ENCODE data around the gene SPA17.

SPA17 gene

GRCh38 chr11:124727474-124727873, 53.8 kb downstream of the SPA17 start:
- no peak for TF ChIP-seq EZH2phosphoT487 (IDR thresholded peaks at IDR 0.05; ENCODE audit: borderline replicate concordance)
- no peak for TF ChIP-seq CTCF (conservative IDR thresholded peaks at IDR 0.05; ENCODE audit: low read length)
- no peaks in the 10 kb centered on the region for H3K27me3 ChIP-seq (ENCODE audit: insufficient read depth, low read length, poor library complexity, severe bottlenecking)
- H3K4me3 ChIP-seq (ENCODE audit: low read length, poor library complexity, severe bottlenecking): no peak overlapping the region
- H3K9ac ChIP-seq (ENCODE audit: low read depth, low read length, poor library complexity, severe bottlenecking): no peak overlapping the region
- H3K4me1 ChIP-seq (ENCODE audit: insufficient read depth, low read length, poor library complexity, severe bottlenecking): peaks cover 48% of the 10 kb centered on the region
- no peaks in the 10 kb centered on the region for H3F3A ChIP-seq (ENCODE audit: low read depth)
- no peaks in the 10 kb centered on the region for H4K20me1 ChIP-seq (ENCODE audit: insufficient read depth, low read length, poor library complexity, severe bottlenecking)
- H3K4me2 ChIP-seq (ENCODE audit: low read depth, low read length, poor library complexity, severe bottlenecking): no peak overlapping the region
- H3K36me3 ChIP-seq (ENCODE audit: insufficient read depth, low read length): no peaks in the 10 kb centered on the region
- no peaks in the 10 kb centered on the region for H3K9me2 ChIP-seq (replicated peaks; ENCODE audit: low read depth, low read length)
- H2AFZ ChIP-seq (ENCODE audit: low read length): no peak overlapping the region
- H3K79me2 ChIP-seq (ENCODE audit: insufficient read depth, low read length): no peaks in the 10 kb centered on the region
- no peaks in the 10 kb centered on the region for H3K9me3 ChIP-seq (ENCODE audit: insufficient read depth, low read depth, low read length)

GRCh38 chr11:124728134-124728533, 54.4 kb downstream of the SPA17 start:
- H3F3A ChIP-seq (ENCODE audit: low read depth): no peaks in the 10 kb centered on the region
- no peaks in the 10 kb centered on the region for H3K36me3 ChIP-seq (ENCODE audit: insufficient read depth, low read length)
- H3K9ac ChIP-seq (ENCODE audit: low read depth, low read length, poor library complexity, severe bottlenecking): no peak overlapping the region
- no peak overlapping the region for H3K4me3 ChIP-seq (ENCODE audit: low read length, poor library complexity, severe bottlenecking)
- H4K20me1 ChIP-seq (ENCODE audit: insufficient read depth, low read length, poor library complexity, severe bottlenecking): no peaks in the 10 kb centered on the region
- no peak overlapping the region for H3K4me2 ChIP-seq (ENCODE audit: low read depth, low read length, poor library complexity, severe bottlenecking)
- no peaks in the 10 kb centered on the region for H3K27me3 ChIP-seq (ENCODE audit: insufficient read depth, low read length, poor library complexity, severe bottlenecking)
- no peak overlapping the region for H2AFZ ChIP-seq (ENCODE audit: low read length)
- H3K4me1 ChIP-seq (ENCODE audit: insufficient read depth, low read length, poor library complexity, severe bottlenecking): peaks cover 52% of the 10 kb centered on the region
- H3K9me3 ChIP-seq (ENCODE audit: insufficient read depth, low read depth, low read length): no peaks in the 10 kb centered on the region
- no peaks in the 10 kb centered on the region for H3K9me2 ChIP-seq (replicated peaks; ENCODE audit: low read depth, low read length)
- TF ChIP-seq CTCF (conservative IDR thresholded peaks at IDR 0.05; ENCODE audit: low read length): no peak
- TF ChIP-seq EZH2phosphoT487 (IDR thresholded peaks at IDR 0.05; ENCODE audit: borderline replicate concordance): no peak
- no peaks in the 10 kb centered on the region for H3K79me2 ChIP-seq (ENCODE audit: insufficient read depth, low read length)

- Histone ChIP-seq H3F3A (ENCODE audit: low read depth) (no peaks in the 10 kb centered on the region), H3K9me3 (ENCODE audit: insufficient read depth, low read depth, low read length) (no peaks in the 10 kb centered on the region), H3K9ac (ENCODE audit: low read depth, low read length, poor library complexity, severe bottlenecking) (no peak overlapping the region), H3K9me2 (replicated peaks; ENCODE audit: low read depth, low read length) (no peaks in the 10 kb centered on the region), H3K27me3 (ENCODE audit: insufficient read depth, low read length, poor library complexity, severe bottlenecking) (no peaks in the 10 kb centered on the region), H4K20me1 (ENCODE audit: insufficient read depth, low read length, poor library complexity, severe bottlenecking) (no peaks in the 10 kb centered on the region), H3K4me3 (ENCODE audit: low read length, poor library complexity, severe bottlenecking) (no peak overlapping the region), H3K36me3 (ENCODE audit: insufficient read depth, low read length) (no peaks in the 10 kb centered on the region), H2AFZ (ENCODE audit: low read length) (no peak overlapping the region), H3K4me2 (ENCODE audit: low read depth, low read length, poor library complexity, severe bottlenecking) (no peak overlapping the region), H3K79me2 (ENCODE audit: insufficient read depth, low read length) (no peaks in the 10 kb centered on the region), H3K4me1 (ENCODE audit: insufficient read depth, low read length, poor library complexity, severe bottlenecking) (peaks cover 38% of the 10 kb centered on the region)
- TF ChIP-seq CTCF (conservative IDR thresholded peaks at IDR 0.05; ENCODE audit: low read length) (no peak), EZH2phosphoT487 (IDR thresholded peaks at IDR 0.05; ENCODE audit: borderline replicate concordance) (no peak)
Measured at GRCh38 chr11:124729571-124729970, 55.9 kb downstream of the SPA17 start.

Measured in Loucy (cell line).